HepG2 (cell line): ENCODE data around the gene ALKBH5. TPM values are rescaled to one million over a fixed set of nuclear protein-coding genes. Genes with fewer than 3 reads are reported as not detected.

Experiments used
- ARNT ChIP-seq: fragments of 450-650 bp; IDR thresholded peaks from 2 replicates; pipeline ENCODE4 v1.6.1; 2017
- ASH2L ChIP-seq: fragments of 300-600, 200-600 bp; sonication (generic); IDR thresholded peaks from 2 replicates; pipeline ENCODE4 v1.7.0; 2017; ENCODE audit warnings: low read depth, mild to moderate bottlenecking, moderate library complexity, mixed read lengths, low read length; ENCODE audit not compliant: insufficient read length
- CEBPB ChIP-seq: IDR thresholded peaks from 2 replicates; pipeline ENCODE4 v1.6.1; 2011; ENCODE audit warnings: low read depth, low read length, improper control_type of control experiment, borderline replicate concordance
- CEBPG ChIP-seq: IDR thresholded peaks from 2 replicates; pipeline ENCODE4 v1.6.1; 2016
- GFI1 ChIP-seq: sonication (generic); formaldehyde crosslinking; IDR thresholded peaks from 2 replicates; pipeline ENCODE4 v1.5.0; 2020; ENCODE audit warnings: missing genetic modification reagents, mild to moderate bottlenecking, borderline replicate concordance
- KMT2A ChIP-seq: sonication (generic); formaldehyde crosslinking; IDR thresholded peaks from 2 replicates; pipeline ENCODE4 v1.4.0; 2020; ENCODE audit warnings: missing genetic modification reagents
- STAT5B ChIP-seq: sonication (generic); formaldehyde crosslinking; IDR thresholded peaks from 2 replicates; pipeline ENCODE4 v1.4.0; 2020; ENCODE audit warnings: missing genetic modification reagents
- ZMYM2 ChIP-seq: sonication (generic); formaldehyde crosslinking; IDR thresholded peaks from 2 replicates; pipeline ENCODE4 v1.8.0; 2022; ENCODE audit warnings: mild to moderate bottlenecking, missing genetic modification reagents
- ZNF124 ChIP-seq: sonication (generic); formaldehyde crosslinking; IDR thresholded peaks from 2 replicates; pipeline ENCODE4 v1.4.0; 2020; ENCODE audit warnings: missing genetic modification reagents
- ZNF224 ChIP-seq: sonication (generic); formaldehyde crosslinking; IDR thresholded peaks from 2 replicates; pipeline ENCODE4 v1.5.0; 2020; ENCODE audit warnings: mild to moderate bottlenecking, missing genetic modification reagents
- ZNF761 ChIP-seq: sonication (generic); formaldehyde crosslinking; conservative IDR thresholded peaks from 2 replicates; pipeline ENCODE4 v1.4.0; 2020; ENCODE audit warnings: mild to moderate bottlenecking, missing genetic modification reagents
- ZNF879 ChIP-seq: sonication (generic); formaldehyde crosslinking; IDR thresholded peaks from 2 replicates; pipeline ENCODE4 v1.8.1; 2023; ENCODE audit warnings: missing genetic modification reagents
- polyA plus RNA-seq, 8 experiments: library from polyadenylated mRNA; depleted of rRNA in 3 of 8; stranded (reverse) in 7 of 8; unstranded in 1 of 8; fragments of >200 nt; fragmentation: Illumina TruSeq in 4 of 8; extraction: Trizol in 4 of 8; gene quantifications; 2 replicates each; pipeline versions ENCODE4 v1.2.1 to v1.2.3, GENCODE V29; 2011 to 2016; ENCODE audit warnings: low read depth in 4 of 8, missing spikeins in 1 of 8, mixed read lengths in 1 of 8; ENCODE audit not compliant: insufficient read depth in 1 of 8
- total RNA-seq, 5 experiments: library from RNA; depleted of rRNA; stranded (reverse); fragments of >200 nt; fragmentation: Illumina TruSeq; extraction: Trizol; gene quantifications; 2 replicates each; pipeline ENCODE4 v1.2.3, GENCODE V29; 2016; ENCODE audit warnings: low read depth in 1 of 5
- TF ChIP-seq, protein P1 (sequence below): sonication (generic); formaldehyde crosslinking; IDR thresholded peaks from 2 replicates; pipeline ENCODE4 v1.4.0; 2020; ENCODE audit warnings: missing genetic modification reagents
- TF ChIP-seq, protein P2 (sequence below): sonication (generic); formaldehyde crosslinking; IDR thresholded peaks from 2 replicates; pipeline ENCODE4 v1.5.1; 2020; ENCODE audit warnings: missing genetic modification reagents, mild to moderate bottlenecking, borderline replicate concordance
- TF ChIP-seq, protein P3 (sequence below): sonication (generic); formaldehyde crosslinking; IDR thresholded peaks from 2 replicates; pipeline ENCODE4 v1.5.0; 2020; ENCODE audit warnings: missing genetic modification reagents
- TF ChIP-seq, protein P4 (sequence below), 2 experiments: fragments of 450-650 bp in 1 of 2; sonication (generic) in 1 of 2; formaldehyde crosslinking in 1 of 2; IDR thresholded peaks; 2 replicates each; pipeline versions ENCODE4 v1.6.1 to v1.8.0; 2016 to 2022; ENCODE audit warnings: antibody characterized with exemption in 1 of 2, mild to moderate bottlenecking in 1 of 2, missing genetic modification reagents in 1 of 2
- TF ChIP-seq, protein P5 (sequence below): sonication (generic); formaldehyde crosslinking; IDR thresholded peaks from 2 replicates; pipeline ENCODE4 v1.4.0; 2020; ENCODE audit warnings: low read depth, mild to moderate bottlenecking, missing genetic modification reagents

ALKBH5 gene
- total and polyA plus RNA-seq, 2 of the 13 experiments (the other 11 are each of a cell fraction or from before 2014, with no cell fraction given) = 68.9 to 76.9 TPM

DNA sequence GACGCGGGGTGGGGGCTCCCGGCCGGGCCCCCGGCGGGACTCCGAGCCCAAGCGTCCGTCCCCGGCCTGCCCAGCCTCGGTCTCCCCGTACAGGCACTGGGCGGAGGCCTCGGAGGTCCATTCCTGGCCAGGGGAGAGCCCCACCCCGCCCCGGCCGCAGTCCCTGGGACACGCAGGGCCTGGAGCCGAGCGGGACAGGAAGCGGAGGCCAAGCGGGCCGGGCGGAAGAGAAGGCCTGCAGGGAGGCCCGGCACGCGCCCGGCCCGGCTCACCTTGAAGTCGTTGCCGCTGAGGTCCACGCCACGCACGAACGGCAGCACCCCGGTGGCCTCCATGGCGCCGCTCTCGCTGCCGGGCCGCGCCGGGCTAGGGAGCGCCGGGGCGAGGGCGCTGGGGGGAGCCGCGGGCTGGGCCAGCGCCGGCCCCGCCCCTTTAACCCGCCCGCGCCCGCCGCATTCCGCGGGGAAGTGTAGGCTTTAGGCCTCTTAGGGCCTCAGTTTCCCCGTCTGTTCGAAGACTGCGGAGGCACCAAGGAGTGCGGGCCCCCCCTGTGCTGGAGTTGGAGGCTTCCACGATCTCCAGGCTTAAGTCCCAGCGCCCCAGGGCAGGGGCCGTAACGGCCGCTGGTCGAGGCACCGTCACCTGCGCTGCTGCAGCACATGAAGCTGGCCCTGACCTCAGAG, 74.9 kb downstream of the ALKBH5 start, which contains the start of gene FLII (continued):
- TF ChIP-seq, protein P1, sequence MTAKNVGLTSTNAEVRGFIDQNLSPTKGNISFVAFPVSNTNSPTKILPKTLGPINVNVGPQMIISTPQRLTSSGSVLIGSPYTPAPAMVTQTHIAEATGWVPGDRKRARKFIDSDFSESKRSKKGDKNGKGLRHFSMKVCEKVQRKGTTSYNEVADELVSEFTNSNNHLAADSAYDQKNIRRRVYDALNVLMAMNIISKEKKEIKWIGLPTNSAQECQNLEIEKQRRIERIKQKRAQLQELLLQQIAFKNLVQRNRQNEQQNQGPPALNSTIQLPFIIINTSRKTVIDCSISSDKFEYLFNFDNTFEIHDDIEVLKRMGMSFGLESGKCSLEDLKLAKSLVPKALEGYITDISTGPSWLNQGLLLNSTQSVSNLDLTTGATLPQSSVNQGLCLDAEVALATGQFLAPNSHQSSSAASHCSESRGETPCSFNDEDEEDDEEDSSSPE = 0 out of 2 replicates have a peak, but pooled peaks have one; percentile 16
- TF ChIP-seq, protein P2, sequence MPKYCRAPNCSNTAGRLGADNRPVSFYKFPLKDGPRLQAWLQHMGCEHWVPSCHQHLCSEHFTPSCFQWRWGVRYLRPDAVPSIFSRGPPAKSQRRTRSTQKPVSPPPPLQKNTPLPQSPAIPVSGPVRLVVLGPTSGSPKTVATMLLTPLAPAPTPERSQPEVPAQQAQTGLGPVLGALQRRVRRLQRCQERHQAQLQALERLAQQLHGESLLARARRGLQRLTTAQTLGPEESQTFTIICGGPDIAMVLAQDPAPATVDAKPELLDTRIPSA (CRISPR knock-in tag) = no peak
- TF ChIP-seq ZMYM2 (CRISPR knock-in tag) = no peak
- peak; percentile 75 for TF ChIP-seq ASH2L
- TF ChIP-seq, protein P3, sequence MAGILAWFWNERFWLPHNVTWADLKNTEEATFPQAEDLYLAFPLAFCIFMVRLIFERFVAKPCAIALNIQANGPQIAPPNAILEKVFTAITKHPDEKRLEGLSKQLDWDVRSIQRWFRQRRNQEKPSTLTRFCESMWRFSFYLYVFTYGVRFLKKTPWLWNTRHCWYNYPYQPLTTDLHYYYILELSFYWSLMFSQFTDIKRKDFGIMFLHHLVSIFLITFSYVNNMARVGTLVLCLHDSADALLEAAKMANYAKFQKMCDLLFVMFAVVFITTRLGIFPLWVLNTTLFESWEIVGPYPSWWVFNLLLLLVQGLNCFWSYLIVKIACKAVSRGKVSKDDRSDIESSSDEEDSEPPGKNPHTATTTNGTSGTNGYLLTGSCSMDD (CRISPR knock-in tag) = no peak
- TF ChIP-seq, protein P4, sequence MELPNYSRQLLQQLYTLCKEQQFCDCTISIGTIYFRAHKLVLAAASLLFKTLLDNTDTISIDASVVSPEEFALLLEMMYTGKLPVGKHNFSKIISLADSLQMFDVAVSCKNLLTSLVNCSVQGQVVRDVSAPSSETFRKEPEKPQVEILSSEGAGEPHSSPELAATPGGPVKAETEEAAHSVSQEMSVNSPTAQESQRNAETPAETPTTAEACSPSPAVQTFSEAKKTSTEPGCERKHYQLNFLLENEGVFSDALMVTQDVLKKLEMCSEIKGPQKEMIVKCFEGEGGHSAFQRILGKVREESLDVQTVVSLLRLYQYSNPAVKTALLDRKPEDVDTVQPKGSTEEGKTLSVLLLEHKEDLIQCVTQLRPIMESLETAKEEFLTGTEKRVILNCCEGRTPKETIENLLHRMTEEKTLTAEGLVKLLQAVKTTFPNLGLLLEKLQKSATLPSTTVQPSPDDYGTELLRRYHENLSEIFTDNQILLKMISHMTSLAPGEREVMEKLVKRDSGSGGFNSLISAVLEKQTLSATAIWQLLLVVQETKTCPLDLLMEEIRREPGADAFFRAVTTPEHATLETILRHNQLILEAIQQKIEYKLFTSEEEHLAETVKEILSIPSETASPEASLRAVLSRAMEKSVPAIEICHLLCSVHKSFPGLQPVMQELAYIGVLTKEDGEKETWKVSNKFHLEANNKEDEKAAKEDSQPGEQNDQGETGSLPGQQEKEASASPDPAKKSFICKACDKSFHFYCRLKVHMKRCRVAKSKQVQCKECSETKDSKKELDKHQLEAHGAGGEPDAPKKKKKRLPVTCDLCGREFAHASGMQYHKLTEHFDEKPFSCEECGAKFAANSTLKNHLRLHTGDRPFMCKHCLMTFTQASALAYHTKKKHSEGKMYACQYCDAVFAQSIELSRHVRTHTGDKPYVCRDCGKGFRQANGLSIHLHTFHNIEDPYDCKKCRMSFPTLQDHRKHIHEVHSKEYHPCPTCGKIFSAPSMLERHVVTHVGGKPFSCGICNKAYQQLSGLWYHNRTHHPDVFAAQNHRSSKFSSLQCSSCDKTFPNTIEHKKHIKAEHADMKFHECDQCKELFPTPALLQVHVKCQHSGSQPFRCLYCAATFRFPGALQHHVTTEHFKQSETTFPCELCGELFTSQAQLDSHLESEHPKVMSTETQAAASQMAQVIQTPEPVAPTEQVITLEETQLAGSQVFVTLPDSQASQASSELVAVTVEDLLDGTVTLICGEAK (IDR thresholded peaks at IDR 0.05) = no peak
- TF ChIP-seq, protein P4 (CRISPR knock-in tag; IDR thresholded peaks at IDR 0.05) = no peak
- TF ChIP-seq ZNF224 = no peak
- no peak; the same call in 1 of the 2 replicates for TF ChIP-seq KMT2A (CRISPR knock-in tag)
- TF ChIP-seq CEBPB = no peak
- no peak for TF ChIP-seq ZNF124 (CRISPR knock-in tag)
- no peak for TF ChIP-seq ARNT
- no peak for TF ChIP-seq ZNF879 (CRISPR knock-in tag)
- TF ChIP-seq, protein P5, sequence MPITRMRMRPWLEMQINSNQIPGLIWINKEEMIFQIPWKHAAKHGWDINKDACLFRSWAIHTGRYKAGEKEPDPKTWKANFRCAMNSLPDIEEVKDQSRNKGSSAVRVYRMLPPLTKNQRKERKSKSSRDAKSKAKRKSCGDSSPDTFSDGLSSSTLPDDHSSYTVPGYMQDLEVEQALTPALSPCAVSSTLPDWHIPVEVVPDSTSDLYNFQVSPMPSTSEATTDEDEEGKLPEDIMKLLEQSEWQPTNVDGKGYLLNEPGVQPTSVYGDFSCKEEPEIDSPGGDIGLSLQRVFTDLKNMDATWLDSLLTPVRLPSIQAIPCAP = no peak
- TF ChIP-seq STAT5B (CRISPR knock-in tag) = no peak
- no peak for TF ChIP-seq ZNF761 (CRISPR knock-in tag)
- no peak for TF ChIP-seq GFI1 (CRISPR knock-in tag)
- no peak for TF ChIP-seq CEBPG
